ENCODE results near the gene CACNA2D3.
A peak's percentile ranks its signal among the peaks of the same experiment; 100 is the strongest.

CACNA2D3 gene

DNA sequence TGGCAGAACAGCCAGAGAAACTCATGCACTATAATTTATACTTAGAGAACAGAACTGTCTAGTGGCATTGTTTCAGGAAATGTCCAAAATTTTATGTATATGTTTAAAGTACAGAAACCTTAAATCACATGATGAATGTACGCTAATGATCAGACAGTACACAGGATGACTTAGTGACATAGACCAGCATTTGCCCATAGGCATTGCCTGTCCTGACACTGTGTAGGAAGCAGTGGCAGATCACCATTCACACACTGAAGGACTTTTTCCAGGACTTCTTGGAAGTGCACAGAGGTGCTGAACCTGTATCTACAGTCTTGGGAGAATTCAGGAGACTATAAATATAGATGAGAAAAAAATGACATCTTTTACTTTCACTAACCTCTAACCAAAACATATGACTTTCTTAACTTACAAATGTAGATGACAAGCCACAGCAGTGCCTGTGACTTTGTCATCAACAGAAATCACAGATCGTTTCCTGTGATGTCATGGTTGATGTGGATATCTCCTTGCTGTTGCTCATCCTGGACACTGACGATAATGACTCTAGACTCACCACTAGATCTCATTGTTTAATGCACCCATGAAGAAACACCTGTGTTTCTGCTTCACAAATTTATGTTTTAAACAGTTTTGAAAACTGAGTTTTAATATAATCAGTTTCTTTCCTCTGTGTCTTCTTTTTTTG is 183.2 kb downstream of the CACNA2D3 start:
- no peak overlapping the region for H3K4ac ChIP-seq (ENCODE audit: low read depth, low read length)
- no peak overlapping the region for H3K9ac ChIP-seq (ENCODE audit: low read length)
- no peaks in the 10 kb centered on the region for H3K79me1 ChIP-seq (ENCODE audit: low read length)
- H2AK5ac ChIP-seq (ENCODE audit: low read length), result no peak overlapping the region
- no peak overlapping the region for H3K23ac ChIP-seq (ENCODE audit: low read length)
- no peaks in the 10 kb centered on the region for H3K27me3 ChIP-seq (ENCODE audit: insufficient read depth, low read length, poor library complexity)
- H2BK120ac ChIP-seq (ENCODE audit: low read depth, low read length), result no peak overlapping the region
- no peak overlapping the region for H3K18ac ChIP-seq (ENCODE audit: low read length)
- H4K5ac ChIP-seq (ENCODE audit: low read length), result no peak overlapping the region
- no peak overlapping the region for H2BK15ac ChIP-seq (replicated peaks; ENCODE audit: low read depth)
- no peak overlapping the region for H3K27ac ChIP-seq (ENCODE audit: low read depth, low read length)
- no peaks in the 10 kb centered on the region for H3K36me3 ChIP-seq (ENCODE audit: control insufficient read depth, insufficient read depth, low read length)
- no peak overlapping the region for H3K4me2 ChIP-seq (ENCODE audit: low read length)
- WGBS (ENCODE audit: extremely low coverage, insufficient coverage, low lambda C conversion rate), result no CpG with 5 or more reads among the region's 3 CpGs
- no peak overlapping the region for H4K8ac ChIP-seq (ENCODE audit: low read depth, low read length)
- no peaks in the 10 kb centered on the region for H3K4me1 ChIP-seq (ENCODE audit: control insufficient read depth, low read depth, low read length)
- no peak for DNase-seq
- H2BK5ac ChIP-seq (ENCODE audit: low read length), result no peak overlapping the region
- no peaks in the 10 kb centered on the region for H3K79me2 ChIP-seq (ENCODE audit: control insufficient read depth, insufficient read depth, low read length)
- H3K4me3 ChIP-seq (ENCODE audit: low read length), result no peak overlapping the region
- no peak overlapping the region for H3K56ac ChIP-seq (ENCODE audit: low read length)

GRCh38 chr3:54307566-54308180 is 185.3 kb downstream of the CACNA2D3 start:
- no peak overlapping the region for H3K56ac ChIP-seq (ENCODE audit: low read length)
- H3K4me1 ChIP-seq (ENCODE audit: control insufficient read depth, low read depth, low read length), result no peaks in the 10 kb centered on the region
- H4K5ac ChIP-seq (ENCODE audit: low read length), result no peak overlapping the region
- H3K4ac ChIP-seq (ENCODE audit: low read depth, low read length), result no peak overlapping the region
- whole genome bisulfite sequencing (ENCODE audit: extremely low coverage, insufficient coverage, low lambda C conversion rate), result no CpG with 5 or more reads among the region's 4 CpGs
- H3K23ac ChIP-seq (ENCODE audit: low read length), result no peak overlapping the region
- no peak overlapping the region for H2BK5ac ChIP-seq (ENCODE audit: low read length)
- no peaks in the 10 kb centered on the region for H3K79me1 ChIP-seq (ENCODE audit: low read length)
- no peak overlapping the region for H2BK120ac ChIP-seq (ENCODE audit: low read depth, low read length)
- no peak overlapping the region for H3K18ac ChIP-seq (ENCODE audit: low read length)
- H2AK5ac ChIP-seq (ENCODE audit: low read length), result no peak overlapping the region
- no peak overlapping the region for H4K8ac ChIP-seq (ENCODE audit: low read depth, low read length)
- no peak overlapping the region for H2BK15ac ChIP-seq (replicated peaks; ENCODE audit: low read depth)
- H3K4me3 ChIP-seq (ENCODE audit: low read length), result no peak overlapping the region
- H3K27ac ChIP-seq (ENCODE audit: low read depth, low read length), result no peak overlapping the region
- DNase-seq, result peak; percentile 5
- no peaks in the 10 kb centered on the region for H3K79me2 ChIP-seq (ENCODE audit: control insufficient read depth, insufficient read depth, low read length)
- no peak overlapping the region for H3K9ac ChIP-seq (ENCODE audit: low read length)
- H3K36me3 ChIP-seq (ENCODE audit: control insufficient read depth, insufficient read depth, low read length), result no peaks in the 10 kb centered on the region
- H3K4me2 ChIP-seq (ENCODE audit: low read length), result no peak overlapping the region
- H3K27me3 ChIP-seq (ENCODE audit: insufficient read depth, low read length, poor library complexity), result no peaks in the 10 kb centered on the region

GRCh38 chr3:54309601-54310000 is 187.2 kb downstream of the CACNA2D3 start:
- DNase-seq, result peak; percentile 12
- Histone ChIP-seq H2BK120ac (ENCODE audit: low read depth, low read length) (no peak overlapping the region), H3K4me2 (ENCODE audit: low read length) (no peak overlapping the region), H4K8ac (ENCODE audit: low read depth, low read length) (no peak overlapping the region), H3K4me1 (ENCODE audit: control insufficient read depth, low read depth, low read length) (no peaks in the 10 kb centered on the region), H3K27me3 (ENCODE audit: insufficient read depth, low read length, poor library complexity) (no peaks in the 10 kb centered on the region), H3K79me1 (ENCODE audit: low read length) (no peaks in the 10 kb centered on the region), H2AK5ac (ENCODE audit: low read length) (no peak overlapping the region), H3K79me2 (ENCODE audit: control insufficient read depth, insufficient read depth, low read length) (no peaks in the 10 kb centered on the region), H3K18ac (ENCODE audit: low read length) (no peak overlapping the region), H3K9ac (ENCODE audit: low read length) (no peak overlapping the region), H3K56ac (ENCODE audit: low read length) (no peak overlapping the region), H4K5ac (ENCODE audit: low read length) (no peak overlapping the region), H3K4ac (ENCODE audit: low read depth, low read length) (no peak overlapping the region), H3K23ac (ENCODE audit: low read length) (no peak overlapping the region), H2BK5ac (ENCODE audit: low read length) (no peak overlapping the region), H2BK15ac (replicated peaks; ENCODE audit: low read depth) (no peak overlapping the region), H3K4me3 (ENCODE audit: low read length) (no peak overlapping the region), H3K36me3 (ENCODE audit: control insufficient read depth, insufficient read depth, low read length) (no peaks in the 10 kb centered on the region), H3K27ac (ENCODE audit: low read depth, low read length) (no peak overlapping the region)
- WGBS (ENCODE audit: extremely low coverage, insufficient coverage, low lambda C conversion rate), result no CpG with 5 or more reads among the region's 6 CpGs

GRCh38 chr3:54311211-54311747 is 188.9 kb downstream of the CACNA2D3 start:
- Histone ChIP-seq H3K18ac (ENCODE audit: low read length) (no peak overlapping the region), H3K36me3 (ENCODE audit: control insufficient read depth, insufficient read depth, low read length) (no peaks in the 10 kb centered on the region), H3K79me2 (ENCODE audit: control insufficient read depth, insufficient read depth, low read length) (no peaks in the 10 kb centered on the region), H3K9ac (ENCODE audit: low read length) (no peak overlapping the region), H3K4ac (ENCODE audit: low read depth, low read length) (no peak overlapping the region), H2BK15ac (replicated peaks; ENCODE audit: low read depth) (no peak overlapping the region), H2BK5ac (ENCODE audit: low read length) (no peak overlapping the region), H3K27me3 (ENCODE audit: insufficient read depth, low read length, poor library complexity) (no peaks in the 10 kb centered on the region), H3K79me1 (ENCODE audit: low read length) (no peaks in the 10 kb centered on the region), H4K5ac (ENCODE audit: low read length) (no peak overlapping the region), H2BK120ac (ENCODE audit: low read depth, low read length) (no peak overlapping the region), H2AK5ac (ENCODE audit: low read length) (no peak overlapping the region), H3K4me3 (ENCODE audit: low read length) (no peak overlapping the region), H4K8ac (ENCODE audit: low read depth, low read length) (no peak overlapping the region), H3K4me1 (ENCODE audit: control insufficient read depth, low read depth, low read length) (no peaks in the 10 kb centered on the region), H3K23ac (ENCODE audit: low read length) (no peak overlapping the region), H3K27ac (ENCODE audit: low read depth, low read length) (no peak overlapping the region), H3K56ac (ENCODE audit: low read length) (no peak overlapping the region), H3K4me2 (ENCODE audit: low read length) (no peak overlapping the region)
- DNase-seq, result no peak
- WGBS (ENCODE audit: extremely low coverage, insufficient coverage, low lambda C conversion rate), result no CpG with 5 or more reads among the region's 6 CpGs

- H3K27ac ChIP-seq (ENCODE audit: low read depth, low read length), result no peak overlapping the region
- no peak overlapping the region for H2BK120ac ChIP-seq (ENCODE audit: low read depth, low read length)
- no peak overlapping the region for H3K23ac ChIP-seq (ENCODE audit: low read length)
- no peaks in the 10 kb centered on the region for H3K79me2 ChIP-seq (ENCODE audit: control insufficient read depth, insufficient read depth, low read length)
- H2BK15ac ChIP-seq (replicated peaks; ENCODE audit: low read depth), result no peak overlapping the region
- H3K4me2 ChIP-seq (ENCODE audit: low read length), result no peak overlapping the region
- H3K36me3 ChIP-seq (ENCODE audit: control insufficient read depth, insufficient read depth, low read length), result no peaks in the 10 kb centered on the region
- H3K4me1 ChIP-seq (ENCODE audit: control insufficient read depth, low read depth, low read length), result no peaks in the 10 kb centered on the region
- H3K56ac ChIP-seq (ENCODE audit: low read length), result no peak overlapping the region
- H2AK5ac ChIP-seq (ENCODE audit: low read length), result no peak overlapping the region
- no peak overlapping the region for H4K5ac ChIP-seq (ENCODE audit: low read length)
- no peak overlapping the region for H4K8ac ChIP-seq (ENCODE audit: low read depth, low read length)
- H3K18ac ChIP-seq (ENCODE audit: low read length), result no peak overlapping the region
- no peak for DNase-seq
- no peaks in the 10 kb centered on the region for H3K27me3 ChIP-seq (ENCODE audit: insufficient read depth, low read length, poor library complexity)
- no CpG with 5 or more reads among the region's 9 CpGs for WGBS (ENCODE audit: extremely low coverage, insufficient coverage, low lambda C conversion rate)
- no peak overlapping the region for H2BK5ac ChIP-seq (ENCODE audit: low read length)
- no peak overlapping the region for H3K4me3 ChIP-seq (ENCODE audit: low read length)
- H3K9ac ChIP-seq (ENCODE audit: low read length), result no peak overlapping the region
- no peak overlapping the region for H3K4ac ChIP-seq (ENCODE audit: low read depth, low read length)
- H3K79me1 ChIP-seq (ENCODE audit: low read length), result no peaks in the 10 kb centered on the region
These were observed 190.0 kb downstream of the CACNA2D3 start for GRCh38 chr3:54312156-54312899.
